Lung microvascular endothelial cell (primary cell): Measurements from ENCODE around the gene MIA2. TPM values are rescaled to one million over a fixed set of nuclear protein-coding genes. Genes with fewer than 3 reads are reported as not detected.
"Not testable (repeated sequence)": the region's sequence is repeated elsewhere in the genome, so short reads cannot be mapped to it uniquely, and the experiment has no call there.

Experiments
- DNase-seq, 2 donors: peaks; one replicate each; pipeline versions ENCODE4 v3.0.0 to v3.0.0-alpha.2; 2010; ENCODE audit warnings: low read depth in 2 of 2
- total RNA-seq: library from RNA; depleted of rRNA; stranded (reverse); fragments of >200 nt; gene quantifications from 2 replicates; pipeline ENCODE4 v1.2.1, GENCODE V29; 2014

The MIA2 gene
- total RNA-seq, 1 donor from 2014 or later: 17.3 TPM

DNA sequence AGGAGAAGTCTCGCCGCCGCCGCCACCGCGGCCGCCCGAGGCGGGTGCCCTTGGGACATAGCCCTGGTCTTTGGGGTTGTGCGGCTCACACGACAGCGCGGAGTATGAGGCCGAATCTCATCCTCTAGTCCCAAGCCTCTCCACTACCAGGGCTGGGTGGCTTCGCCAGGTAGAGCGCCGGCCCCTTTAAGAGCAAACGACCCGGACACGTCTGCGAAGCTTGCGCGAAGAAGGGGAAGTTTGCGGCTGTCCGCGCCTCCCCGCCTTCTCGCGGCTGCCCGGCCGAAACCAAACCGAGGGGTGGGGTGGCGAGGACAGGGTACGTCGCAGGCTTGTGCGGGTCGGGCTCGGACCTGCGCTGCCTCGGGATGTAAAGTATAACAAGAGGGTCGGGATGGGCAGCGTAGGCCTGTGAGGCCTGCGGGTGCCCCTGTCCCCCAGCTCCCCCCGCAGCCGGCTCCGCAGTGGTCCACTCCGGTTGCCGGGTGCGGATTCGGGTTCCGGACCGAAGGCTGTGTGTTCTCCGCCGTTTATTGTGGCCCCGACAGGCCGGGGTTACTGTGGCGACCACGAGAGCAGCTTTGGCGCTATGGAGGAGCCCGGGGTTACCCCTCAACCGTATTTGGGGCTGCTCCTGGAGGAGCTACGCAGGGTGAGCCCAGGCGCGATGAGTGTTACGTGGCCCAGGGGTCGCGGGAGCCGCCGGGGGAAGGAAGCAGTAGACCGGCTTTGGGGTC lies 33.3 kb downstream of the MIA2 start:
- DNase-seq: peak; percentile 78 to 89

GRCh38 chr14:39267608-39268005 lies 33.9 kb downstream of the MIA2 start:
- no peak for DNase-seq

DNA sequence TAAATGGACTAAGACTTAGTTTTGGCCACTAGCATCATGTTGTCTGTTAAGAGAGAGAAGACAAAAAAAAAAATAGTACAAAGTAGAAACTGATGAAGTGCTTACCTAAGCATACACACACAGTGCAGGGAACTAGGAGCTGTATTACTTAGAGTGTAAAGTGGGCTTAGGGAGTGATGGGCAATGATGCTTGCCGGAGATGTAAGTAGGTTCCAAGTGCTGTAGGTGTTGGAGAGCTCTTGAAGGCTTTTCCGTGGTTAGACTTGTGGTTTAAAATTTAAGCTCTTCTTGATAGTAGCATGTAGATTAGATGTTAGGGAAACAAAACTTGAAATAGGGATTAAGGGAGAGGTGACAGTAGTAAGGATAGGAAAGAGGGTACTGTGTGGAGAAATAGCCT lies 34.7 kb downstream of the MIA2 start:
- DNase-seq: peak; percentile 14 to 17

- DNase-seq: no peak
These were observed 39.2 kb downstream of the MIA2 start for GRCh38 chr14:39272918-39273317.

GRCh38 chr14:39275395-39275794 lies 41.7 kb downstream of the MIA2 start:
- DNase-seq: no peak

- no peak for DNase-seq
These were observed 42.3 kb downstream of the MIA2 start for GRCh38 chr14:39276005-39276404.

DNA sequence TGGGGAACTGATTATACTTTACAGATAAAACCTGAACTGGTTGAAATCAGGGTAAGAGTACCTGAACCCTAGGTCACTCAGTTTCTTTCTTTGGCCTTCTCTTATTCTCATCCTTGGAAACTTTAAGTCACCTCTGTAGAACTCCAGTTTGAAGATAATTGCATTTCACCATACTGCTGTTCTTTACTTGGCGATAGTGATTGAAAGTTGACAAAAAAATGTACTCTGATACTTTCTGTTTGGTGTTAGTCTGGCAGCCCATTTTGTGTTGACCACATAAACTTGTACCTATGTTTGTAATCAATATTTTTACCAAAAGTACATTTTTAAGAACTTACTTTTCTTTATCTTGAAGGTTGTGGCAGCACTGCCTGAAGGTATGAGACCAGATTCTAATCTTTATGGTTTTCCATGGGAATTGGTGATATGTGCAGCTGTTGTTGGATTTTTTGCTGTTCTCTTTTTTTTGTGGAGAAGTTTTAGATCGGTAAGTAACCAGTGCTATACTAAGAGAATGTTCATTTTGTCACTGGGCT lies 42.9 kb downstream of the MIA2 start:
- DNase-seq: no peak

GRCh38 chr14:39279515-39279914 lies 45.8 kb downstream of the MIA2 start:
- DNase-seq: no peak

DNA sequence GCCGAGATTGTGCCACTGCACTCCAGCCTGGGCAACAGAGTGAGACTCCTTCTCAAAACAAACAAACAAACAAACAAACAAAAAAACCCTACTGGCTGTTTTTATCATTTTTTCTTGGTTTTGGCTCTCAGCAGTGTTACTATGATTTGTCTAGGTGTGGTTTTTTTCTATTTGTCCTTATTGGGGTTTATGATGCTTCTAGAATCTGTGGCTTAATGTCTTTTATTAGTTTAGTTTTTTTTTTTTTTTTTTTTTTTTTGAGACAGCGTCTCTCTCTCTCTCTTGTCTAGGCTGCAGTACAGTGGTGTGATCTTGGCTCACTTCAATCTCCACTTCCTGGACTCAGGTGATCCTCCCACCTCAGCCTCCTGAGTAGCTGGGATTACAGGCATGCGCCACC lies 47.0 kb downstream of the MIA2 start:
- not testable (repeated sequence) for DNase-seq

GRCh38 chr14:39289523-39289922 lies 55.8 kb downstream of the MIA2 start:
- no peak for DNase-seq

GRCh38 chr14:39291701-39292100 lies 58.0 kb downstream of the MIA2 start:
- no peak for DNase-seq

DNA sequence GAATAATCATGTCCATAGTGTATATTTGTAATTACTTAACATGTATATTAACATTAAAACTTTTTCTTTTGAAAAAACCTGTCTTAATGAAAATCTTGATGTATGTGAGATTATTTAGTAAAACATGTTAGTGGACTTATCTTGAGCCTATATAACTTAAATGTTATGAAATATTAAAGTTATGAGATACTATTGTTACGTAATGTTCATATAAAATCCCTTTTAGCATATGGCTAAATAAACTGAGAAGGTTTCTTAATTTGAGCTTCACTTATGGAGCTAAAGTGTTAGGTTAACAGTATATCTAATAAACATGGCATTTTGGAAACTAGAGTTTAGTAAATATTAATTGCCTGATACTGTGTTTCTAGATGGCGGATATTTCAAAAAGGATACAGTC lies 59.9 kb downstream of the MIA2 start:
- no peak for DNase-seq

GRCh38 chr14:39300389-39300788 lies 66.7 kb downstream of the MIA2 start:
- not testable (repeated sequence) for DNase-seq

- DNase-seq: peak in 1 of 2 donors; percentile 63
These were observed 68.6 kb downstream of the MIA2 start for GRCh38 chr14:39302124-39302810.

GRCh38 chr14:39303115-39303514 lies 69.4 kb downstream of the MIA2 start:
- no peak for DNase-seq

DNA sequence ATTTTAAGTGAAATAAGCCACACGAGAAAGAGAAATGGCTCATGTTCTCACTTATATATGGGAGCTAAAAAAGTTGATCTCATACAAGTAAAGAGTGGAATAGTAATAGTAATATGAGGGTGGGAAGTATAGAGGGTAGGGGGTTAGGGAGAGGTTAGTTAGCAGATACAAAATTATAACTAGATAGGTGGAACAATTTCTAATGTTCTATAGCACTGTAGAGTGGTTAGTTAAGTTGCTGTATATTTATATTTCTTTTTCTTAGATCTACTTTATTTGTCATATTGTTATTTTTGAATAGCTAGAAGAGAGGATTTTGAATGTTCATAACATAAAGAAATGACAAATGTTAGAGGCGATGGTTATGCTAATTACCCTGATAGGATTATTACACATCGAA lies 74.1 kb downstream of the MIA2 start:
- DNase-seq: no peak

GRCh38 chr14:39310051-39310450 lies 76.3 kb downstream of the MIA2 start:
- DNase-seq: no peak

DNA sequence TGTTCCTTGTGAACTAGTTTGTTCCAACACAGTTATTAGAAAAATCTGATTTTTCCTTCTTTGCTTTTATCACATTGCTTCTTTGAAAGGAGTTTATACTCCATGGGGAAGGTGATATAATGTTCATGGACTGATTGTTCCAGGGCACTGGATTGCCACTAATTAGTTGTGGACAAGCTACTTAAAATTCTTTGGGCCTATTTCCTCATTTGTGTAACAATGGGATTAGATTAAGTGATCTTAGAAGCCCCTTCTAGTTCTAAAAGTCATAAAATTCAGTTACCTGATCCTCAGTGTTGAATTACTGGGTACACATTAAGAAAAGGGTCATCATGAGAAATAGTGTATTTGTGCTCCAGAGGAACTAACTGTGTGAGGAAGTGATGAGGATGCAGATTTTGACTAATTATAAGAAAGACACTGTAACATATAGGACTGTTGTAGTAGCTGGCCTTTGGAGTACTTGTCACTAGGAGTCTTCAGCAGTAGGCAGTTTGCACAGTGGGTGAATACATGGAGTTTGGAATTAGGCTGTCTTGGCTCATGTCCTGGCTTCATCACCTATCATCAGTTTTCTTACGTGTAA lies 82.2 kb downstream of the MIA2 start:
- no peak for DNase-seq

- no peak for DNase-seq
These were observed 83.3 kb downstream of the MIA2 start for GRCh38 chr14:39316830-39317553.

DNA sequence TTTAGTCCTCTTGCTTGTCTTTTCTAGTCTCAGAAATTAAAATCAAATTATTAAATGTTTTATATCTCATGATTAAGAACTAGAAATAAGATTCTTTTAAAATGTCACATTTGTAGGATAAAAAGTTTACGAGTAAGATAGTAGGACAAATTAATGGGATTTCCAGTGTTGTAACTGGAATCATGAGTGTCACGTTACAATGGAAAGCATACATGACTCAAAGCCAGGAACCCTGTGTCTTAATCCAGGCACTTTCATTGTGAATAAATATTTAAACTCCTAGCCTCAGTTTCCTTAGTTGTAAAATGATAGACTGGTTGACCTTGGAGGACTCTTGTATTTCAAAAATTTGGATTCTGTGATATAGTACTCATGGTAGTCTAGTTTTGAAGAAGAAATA lies 84.9 kb downstream of the MIA2 start:
- DNase-seq: no peak

- DNase-seq: no peak
These were observed 85.7 kb downstream of the MIA2 start for GRCh38 chr14:39319381-39319780.

DNA sequence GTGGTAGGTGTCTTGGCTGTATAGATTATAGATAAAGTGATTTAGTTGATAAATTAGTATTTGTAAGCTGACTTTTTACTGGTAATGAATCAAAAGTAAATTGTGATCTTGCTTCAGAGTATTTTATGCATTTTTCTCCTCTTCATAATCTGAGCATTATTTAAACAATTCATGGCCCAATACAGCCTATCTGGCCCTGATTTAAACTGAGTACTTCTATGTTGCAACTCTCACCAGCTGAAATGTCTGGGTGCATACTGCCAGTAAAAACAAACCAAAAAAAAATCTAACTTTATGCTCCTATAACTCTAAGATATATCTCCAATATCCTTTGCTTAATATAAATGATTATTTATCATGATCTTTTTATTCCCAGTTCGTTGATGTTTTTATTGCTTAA lies 86.6 kb downstream of the MIA2 start:
- no peak for DNase-seq
